ENCODE measurements around the gene ZNF654. TPM values are rescaled to one million over a fixed set of nuclear protein-coding genes. Genes with fewer than 3 reads are reported as not detected.

ZNF654 gene
- total and polyA plus RNA-seq, 2 of the 13 experiments (the other 11 are each of a cell fraction or from before 2014, with no cell fraction given) = 1.8 to 4.1 TPM

GRCh38 chr3:88058581-88059379, at the start of gene ZNF654, which contains the start of gene CGGBP1 (continued):
- TF ChIP-seq KAT8 (CRISPR knock-in tag; IDR thresholded peaks at IDR 0.05) (peak; percentile 89), ZNF101 (CRISPR knock-in tag; IDR thresholded peaks at IDR 0.05; ENCODE audit: borderline replicate concordance, low read depth) (no peak), REL (CRISPR knock-in tag; conservative IDR thresholded peaks at IDR 0.05) (no peak), KDM6A (CRISPR knock-in tag; IDR thresholded peaks at IDR 0.05; ENCODE audit: low read depth) (no peak), HOXA3 (CRISPR knock-in tag; IDR thresholded peaks at IDR 0.05) (peak; percentile 57; the same call in 1 of the 2 replicates), ZNF615 (CRISPR knock-in tag; IDR thresholded peaks at IDR 0.05; ENCODE audit: borderline replicate concordance) (0 out of 2 replicates have a peak, but pooled peaks have one; percentile 51), ZNF333 (CRISPR knock-in tag; IDR thresholded peaks at IDR 0.05; ENCODE audit: borderline replicate concordance) (0 out of 2 replicates have a peak, but pooled peaks have one; percentile 64), ELK4 (CRISPR knock-in tag; IDR thresholded peaks at IDR 0.05; ENCODE audit: borderline replicate concordance) (no peak), ZNF180 (CRISPR knock-in tag; IDR thresholded peaks at IDR 0.05; ENCODE audit: borderline replicate concordance, low read depth) (no peak), ZBTB10 (CRISPR knock-in tag; IDR thresholded peaks at IDR 0.05; ENCODE audit: borderline replicate concordance) (peak; percentile 47; the same call in 1 of the 2 replicates), ZNF205 (CRISPR knock-in tag; IDR thresholded peaks at IDR 0.05) (no peak), SAFB2 (CRISPR knock-in tag; IDR thresholded peaks at IDR 0.05; ENCODE audit: borderline replicate concordance, low read depth) (no peak; the same call in 1 of the 2 replicates), ZNF672 (CRISPR knock-in tag; IDR thresholded peaks at IDR 0.05) (no peak), ZNF230 (CRISPR knock-in tag; IDR thresholded peaks at IDR 0.05) (peak; percentile 1; the same call in 1 of the 2 replicates), MXD4 (CRISPR knock-in tag; IDR thresholded peaks at IDR 0.05) (peak; percentile 18; the same call in 1 of the 2 replicates), ZNF788 (CRISPR knock-in tag; IDR thresholded peaks at IDR 0.05; ENCODE audit: borderline replicate concordance) (0 out of 2 replicates have a peak, but pooled peaks have one; percentile 33), ZSCAN21 (CRISPR knock-in tag; IDR thresholded peaks at IDR 0.05; ENCODE audit: borderline replicate concordance) (no peak), PREB (CRISPR knock-in tag; IDR thresholded peaks at IDR 0.05) (no peak), RNF2 (conservative IDR thresholded peaks at IDR 0.05; ENCODE audit: low read depth) (0 out of 2 replicates have a peak, but pooled peaks have one; percentile 46), DBP (CRISPR knock-in tag; IDR thresholded peaks at IDR 0.05; ENCODE audit: not compliant biosample characterization) (no peak), ZBTB37 (CRISPR knock-in tag; IDR thresholded peaks at IDR 0.05) (no peak), DNMT1 (CRISPR knock-in tag; IDR thresholded peaks at IDR 0.05) (no peak)

Measured in HepG2 (cell line).